Spleen (tissue), 7 donors: ENCODE results near the gene HSPB1.

Experiments used
- CTCF ChIP-seq, 11 experiments: fragments of 200-600 bp in 7 of 11; fragments of 450-650 bp in 4 of 11; sonication (generic) in 4 of 11; IDR thresholded peaks in 8 of 11; conservative IDR thresholded peaks in 3 of 11; 1 replicate in 7 of 11; 2 replicates in 4 of 11; pipeline versions ENCODE4 v1.4.0 to v1.8.0; 2016 to 2021; ENCODE audit warnings: antibody characterized with exemption in 11 of 11, inconsistent platforms in 4 of 11, mild to moderate bottlenecking in 1 of 11
- POLR2A ChIP-seq, 3 donors: fragments of 450-650 bp; IDR thresholded peaks; one replicate each; pipeline ENCODE4 v1.5.1; 2017; ENCODE audit warnings: antibody characterized with exemption in 3 of 3, mild to moderate bottlenecking in 1 of 3
- POLR2AphosphoS5 ChIP-seq, 3 donors: sonication (generic); formaldehyde crosslinking; IDR thresholded peaks; one replicate each; pipeline ENCODE4 v1.5.1; 2017; ENCODE audit warnings: antibody characterized with exemption in 3 of 3
- donor health status: DM: no; HTN: no; CAD: no; lungs with moderate emphysema.
- donor health status: DM: no; HTN: no; CAD: no.
- donor health status: DM: no; HTN: no; CAD: no.

GRCh38 chr7:76340617-76341131 lies 38.2 kb downstream of the HSPB1 start:
- TF ChIP-seq POLR2A (IDR thresholded peaks at IDR 0.05) (no peak), CTCF (IDR thresholded peaks at IDR 0.05 in 8 of 11, conservative IDR thresholded peaks at IDR 0.05 in 3 of 11) (no peak), POLR2AphosphoS5 (IDR thresholded peaks at IDR 0.05) (peak in 1 of 3 donors; percentile 11)
